ENCODE data around the gene AQP12A. TPM values are rescaled to one million over a fixed set of nuclear protein-coding genes. Genes with fewer than 3 reads are reported as not detected.
"Not testable (repeated sequence)": the region's sequence is repeated elsewhere in the genome, so short reads cannot be mapped to it uniquely, and the experiment has no call there.

AQP12A gene
- total and polyA plus RNA-seq, 10 of the 15 experiments (the other 5 are each of a cell fraction or from before 2014, with no cell fraction given), result not detected

DNA sequence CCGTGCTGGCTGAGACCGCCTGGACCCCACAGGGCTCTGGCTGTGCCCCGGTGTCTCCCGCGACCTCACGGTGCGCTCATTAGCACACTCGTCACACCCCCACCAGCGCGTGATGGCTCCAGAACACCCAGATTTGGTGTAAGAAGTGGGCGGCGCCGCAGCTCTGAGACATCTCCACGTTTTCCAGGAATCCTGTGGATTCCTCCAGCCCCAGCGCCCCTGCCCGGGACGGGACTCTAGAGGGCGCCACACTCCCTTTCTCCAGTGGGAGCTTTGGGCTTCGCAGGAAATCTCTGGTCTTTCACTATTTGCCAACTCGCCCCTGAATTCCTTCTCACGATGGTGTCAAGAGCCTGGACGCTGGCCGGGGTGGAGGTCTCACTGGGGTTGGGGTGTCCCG, 16.3 kb upstream of the AQP12A start:
- H3K27ac ChIP-seq (ENCODE audit: control insufficient read depth, insufficient read depth); H3K9me3 ChIP-seq (replicated peaks; ENCODE audit: control insufficient read depth, insufficient read depth, low read length); H3K79me2 ChIP-seq (ENCODE audit: control insufficient read depth, insufficient read depth, low read length); RAD21 ChIA-PET (ENCODE audit: unreplicated experiment); in situ Hi-C loops (cut with MboI); H2AFZ ChIP-seq (ENCODE audit: control insufficient read depth, low read depth, low read length); CTCF ChIA-PET; DNase-seq (ENCODE audit: low read depth, low spot score); SMC1A ChIA-PET (ENCODE audit: uncharacterized antibody, unreplicated experiment); intact Hi-C loops (cut with micrococcal nuclease; ENCODE audit: unreplicated experiment); H3K9ac ChIP-seq (ENCODE audit: control insufficient read depth, insufficient read depth, low read length); H4K20me1 ChIP-seq (ENCODE audit: control insufficient read depth, insufficient read depth); H3K27me3 ChIP-seq (replicated peaks in 1 of 2; ENCODE audit: control insufficient read depth in 2 of 2, insufficient read depth in 2 of 2, low read length in 1 of 2); H3K4me1 ChIP-seq (ENCODE audit: control insufficient read depth, insufficient read depth, low read length); BruUV-seq (replicated peaks); H3K4me2 ChIP-seq (ENCODE audit: control insufficient read depth, insufficient read depth); POLR2A ChIA-PET; H3K4me3 ChIP-seq; H3K36me3 ChIP-seq (ENCODE audit: control insufficient read depth in 2 of 2, insufficient read depth in 2 of 2, low read length in 1 of 2): not testable (repeated sequence)
- WGBS (ENCODE audit: insufficient coverage, insufficient replicate concordance, low lambda C conversion rate, missing lambda C conversion rate), result no CpG with 5 or more reads among the region's 24 CpGs
- FAIRE-seq (peak; percentile 89), ATAC-seq (peak; percentile 41; the same call in 1 of the 3 replicates)

DNA sequence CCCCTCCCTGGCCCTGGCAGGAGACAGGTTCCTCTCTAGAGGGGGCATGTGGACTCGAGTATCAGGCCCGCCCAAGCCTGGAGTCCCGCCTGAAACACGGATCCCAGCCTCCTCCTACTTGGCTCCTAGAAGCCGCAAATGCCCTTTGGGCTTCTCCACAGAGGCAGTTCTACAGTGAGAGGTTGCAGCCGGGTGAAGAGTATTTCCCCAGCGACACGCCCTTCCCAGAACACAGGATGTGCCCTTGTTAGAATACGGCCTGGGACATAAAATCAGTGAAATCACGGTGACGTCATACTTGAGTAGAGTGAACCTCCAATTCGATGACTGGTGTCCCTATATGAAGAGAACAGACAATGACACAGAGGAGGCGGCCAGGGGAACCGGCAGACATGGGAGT, 13.6 kb upstream of the AQP12A start:
- H3K4me2 ChIP-seq (ENCODE audit: control insufficient read depth, insufficient read depth); in situ Hi-C loops (cut with MboI); intact Hi-C loops (cut with micrococcal nuclease; ENCODE audit: unreplicated experiment); H3K27ac ChIP-seq (ENCODE audit: control insufficient read depth, insufficient read depth); H3K4me3 ChIP-seq; H3K36me3 ChIP-seq (ENCODE audit: control insufficient read depth in 2 of 2, insufficient read depth in 2 of 2, low read length in 1 of 2); H2AFZ ChIP-seq (ENCODE audit: control insufficient read depth, low read depth, low read length); RAD21 ChIA-PET (ENCODE audit: unreplicated experiment); H3K9ac ChIP-seq (ENCODE audit: control insufficient read depth, insufficient read depth, low read length); H4K20me1 ChIP-seq (ENCODE audit: control insufficient read depth, insufficient read depth); SMC1A ChIA-PET (ENCODE audit: uncharacterized antibody, unreplicated experiment); POLR2A ChIA-PET; H3K79me2 ChIP-seq (ENCODE audit: control insufficient read depth, insufficient read depth, low read length); CTCF ChIA-PET; DNase-seq (ENCODE audit: low read depth, low spot score); BruUV-seq (replicated peaks); H3K4me1 ChIP-seq (ENCODE audit: control insufficient read depth, insufficient read depth, low read length); ATAC-seq; H3K27me3 ChIP-seq (replicated peaks in 1 of 2; ENCODE audit: control insufficient read depth in 2 of 2, insufficient read depth in 2 of 2, low read length in 1 of 2); H3K9me3 ChIP-seq (replicated peaks; ENCODE audit: control insufficient read depth, insufficient read depth, low read length); FAIRE-seq: not testable (repeated sequence)
- 26% methylated on average over 5 of the region's 14 CpGs for WGBS (ENCODE audit: insufficient coverage, insufficient replicate concordance, low lambda C conversion rate, missing lambda C conversion rate)

DNA sequence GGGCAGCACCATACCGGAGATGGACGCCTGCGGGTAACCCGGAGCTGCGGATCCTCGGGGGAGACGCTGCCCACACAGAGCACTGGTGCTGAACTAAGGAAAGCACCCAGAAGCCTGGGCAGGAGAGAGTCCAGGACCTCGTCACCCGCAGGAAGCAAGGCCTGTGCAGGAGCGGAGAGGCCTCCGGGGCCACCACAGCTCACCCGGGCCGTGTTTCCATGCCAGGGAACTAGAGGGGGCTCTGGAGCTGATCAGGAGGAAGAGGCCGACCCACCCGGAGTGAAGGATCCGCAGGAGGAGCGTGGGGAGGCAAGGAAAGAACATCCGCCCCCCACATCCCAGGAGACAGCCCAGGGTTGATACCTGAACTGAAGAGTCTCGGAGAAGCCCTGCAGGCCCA, 12.8 kb upstream of the AQP12A start:
- RAD21 ChIA-PET (ENCODE audit: unreplicated experiment); H3K9me3 ChIP-seq (replicated peaks; ENCODE audit: control insufficient read depth, insufficient read depth, low read length); in situ Hi-C loops (cut with MboI); H3K4me3 ChIP-seq; H4K20me1 ChIP-seq (ENCODE audit: control insufficient read depth, insufficient read depth); CTCF ChIA-PET; H3K9ac ChIP-seq (ENCODE audit: control insufficient read depth, insufficient read depth, low read length); H3K36me3 ChIP-seq (ENCODE audit: control insufficient read depth in 2 of 2, insufficient read depth in 2 of 2, low read length in 1 of 2); SMC1A ChIA-PET (ENCODE audit: uncharacterized antibody, unreplicated experiment); H3K4me1 ChIP-seq (ENCODE audit: control insufficient read depth, insufficient read depth, low read length); POLR2A ChIA-PET; intact Hi-C loops (cut with micrococcal nuclease; ENCODE audit: unreplicated experiment); DNase-seq (ENCODE audit: low read depth, low spot score); H2AFZ ChIP-seq (ENCODE audit: control insufficient read depth, low read depth, low read length); H3K4me2 ChIP-seq (ENCODE audit: control insufficient read depth, insufficient read depth); H3K79me2 ChIP-seq (ENCODE audit: control insufficient read depth, insufficient read depth, low read length); H3K27me3 ChIP-seq (replicated peaks in 1 of 2; ENCODE audit: control insufficient read depth in 2 of 2, insufficient read depth in 2 of 2, low read length in 1 of 2); BruUV-seq (replicated peaks); H3K27ac ChIP-seq (ENCODE audit: control insufficient read depth, insufficient read depth); FAIRE-seq; ATAC-seq: not testable (repeated sequence)
- WGBS (ENCODE audit: insufficient coverage, insufficient replicate concordance, low lambda C conversion rate, missing lambda C conversion rate), result no CpG with 5 or more reads among the region's 19 CpGs

DNA sequence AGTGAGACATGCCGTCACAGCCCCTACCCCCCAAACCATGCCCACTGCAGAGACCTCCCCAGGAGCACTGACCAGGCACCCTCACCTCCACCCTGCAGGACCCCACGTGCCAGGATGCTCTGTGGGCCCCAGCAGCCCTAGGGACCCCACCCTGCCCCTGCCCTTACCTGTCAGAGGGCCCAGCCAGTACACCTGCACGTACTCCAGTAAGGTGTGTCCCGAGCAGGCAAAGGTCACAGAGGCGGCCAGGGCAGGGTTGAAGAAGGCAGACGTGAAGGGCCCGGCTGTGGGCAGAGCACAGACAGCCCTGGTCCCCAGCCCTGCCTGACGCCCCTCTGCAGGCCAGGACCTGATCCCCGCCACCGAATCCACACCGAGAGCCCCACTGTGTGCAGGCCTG, 11.5 kb upstream of the AQP12A start:
- CTCF ChIA-PET; DNase-seq (ENCODE audit: low read depth, low spot score); SMC1A ChIA-PET (ENCODE audit: uncharacterized antibody, unreplicated experiment); H3K36me3 ChIP-seq (ENCODE audit: control insufficient read depth in 2 of 2, insufficient read depth in 2 of 2, low read length in 1 of 2); FAIRE-seq; H3K27me3 ChIP-seq (replicated peaks in 1 of 2; ENCODE audit: control insufficient read depth in 2 of 2, insufficient read depth in 2 of 2, low read length in 1 of 2); ATAC-seq; in situ Hi-C loops (cut with MboI); H3K9ac ChIP-seq (ENCODE audit: control insufficient read depth, insufficient read depth, low read length); H3K27ac ChIP-seq (ENCODE audit: control insufficient read depth, insufficient read depth); intact Hi-C loops (cut with micrococcal nuclease; ENCODE audit: unreplicated experiment); H3K4me3 ChIP-seq; H4K20me1 ChIP-seq (ENCODE audit: control insufficient read depth, insufficient read depth); H3K4me1 ChIP-seq (ENCODE audit: control insufficient read depth, insufficient read depth, low read length); H3K9me3 ChIP-seq (replicated peaks; ENCODE audit: control insufficient read depth, insufficient read depth, low read length); POLR2A ChIA-PET; H2AFZ ChIP-seq (ENCODE audit: control insufficient read depth, low read depth, low read length); BruUV-seq (replicated peaks); H3K79me2 ChIP-seq (ENCODE audit: control insufficient read depth, insufficient read depth, low read length); RAD21 ChIA-PET (ENCODE audit: unreplicated experiment); H3K4me2 ChIP-seq (ENCODE audit: control insufficient read depth, insufficient read depth): not testable (repeated sequence)
- WGBS (ENCODE audit: insufficient coverage, insufficient replicate concordance, low lambda C conversion rate, missing lambda C conversion rate), result 39% methylated on average over 1 of the region's 11 CpGs
